HG02642 (cell line): Measurements from ENCODE around the gene TOM1L2.

Experiments used
- ATAC-seq: cut with Tn5 transposase; IDR thresholded peaks from one replicate; pipeline ENCODE4 v1.9.1; 2021; ENCODE audit warnings: mild to moderate bottlenecking; ENCODE audit not compliant: unreplicated experiment, poor library complexity

TOM1L2 gene

GRCh38 chr17:17884391-17885357 is 87.5 kb downstream of the TOM1L2 start:
- ATAC-seq = no peak

GRCh38 chr17:17883801-17884200 is 88.4 kb downstream of the TOM1L2 start:
- ATAC-seq = no peak

GRCh38 chr17:17882082-17882581 is 90.1 kb downstream of the TOM1L2 start:
- no peak for ATAC-seq

- no peak for ATAC-seq
These were observed 91.5 kb downstream of the TOM1L2 start for GRCh38 chr17:17880577-17881196.

- no peak for ATAC-seq
These were observed 94.5 kb downstream of the TOM1L2 start for GRCh38 chr17:17877529-17878358.

GRCh38 chr17:17876959-17877528 is 95.2 kb downstream of the TOM1L2 start:
- no peak for ATAC-seq

- ATAC-seq = no peak
These were observed 97.7 kb downstream of the TOM1L2 start for GRCh38 chr17:17874478-17874877.

- no peak for ATAC-seq
These were observed 98.7 kb downstream of the TOM1L2 start for GRCh38 chr17:17873450-17873991.

GRCh38 chr17:17872547-17873345 is 99.5 kb downstream of the TOM1L2 start:
- no peak for ATAC-seq

- ATAC-seq = no peak
These were observed 100.3 kb downstream of the TOM1L2 start for GRCh38 chr17:17871913-17872312.

- no peak for ATAC-seq
These were observed 102.0 kb downstream of the TOM1L2 start for GRCh38 chr17:17870247-17870646.

GRCh38 chr17:17868641-17869522 is 103.3 kb downstream of the TOM1L2 start:
- ATAC-seq = no peak

- no peak for ATAC-seq
These were observed 105.3 kb downstream of the TOM1L2 start for GRCh38 chr17:17866897-17867296.

GRCh38 chr17:17866425-17866824 is 105.8 kb downstream of the TOM1L2 start:
- ATAC-seq = no peak

GRCh38 chr17:17865035-17865434 is 107.2 kb downstream of the TOM1L2 start:
- ATAC-seq = no peak

GRCh38 chr17:17860766-17861107 is 111.5 kb downstream of the TOM1L2 start:
- ATAC-seq = no peak

GRCh38 chr17:17859909-17860765 is 112.1 kb downstream of the TOM1L2 start:
- ATAC-seq = peak; percentile 68
